Measurements from ENCODE around the gene TMEM30A. TPM values are rescaled to one million over a fixed set of nuclear protein-coding genes. Genes with fewer than 3 reads are reported as not detected.

TMEM30A gene
- total RNA-seq, 1 experiment from 2014 or later, result 130 TPM

DNA sequence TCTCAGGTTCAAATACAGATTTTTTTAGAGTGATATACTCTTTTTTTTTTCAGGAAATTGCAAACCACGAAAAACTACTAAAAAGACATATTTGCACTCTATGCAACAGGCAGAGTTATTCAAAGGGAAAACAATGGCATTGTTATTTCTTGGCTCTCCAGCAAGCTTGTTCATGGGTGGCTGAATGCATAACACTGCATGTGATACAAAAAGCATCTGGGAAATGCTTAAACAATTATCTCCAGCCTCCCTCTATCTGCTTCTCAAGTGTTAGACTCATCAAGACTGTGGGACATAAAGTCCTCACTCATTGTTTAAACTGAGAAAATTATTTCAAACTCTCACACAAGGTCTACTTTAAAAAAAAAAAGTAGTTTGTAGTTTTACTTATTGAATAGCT is 71.5 kb downstream of the TMEM30A start:
- Histone ChIP-seq H3K27me3 (ENCODE audit: control insufficient read depth, insufficient read depth, low read length) (peaks cover 2% of the 10 kb centered on the region; the same call in 1 of the 2 replicates), H3K4me3 (ENCODE audit: low read depth in 2 of 2, low read length in 2 of 2) (no peak overlapping the region), H3K9me3 (ENCODE audit: control insufficient read depth, insufficient read depth, low read depth, low read length) (no peaks in the 10 kb centered on the region), H3K4me1 (ENCODE audit: control insufficient read depth, insufficient read depth, low read length) (0 out of 2 replicates have a peak, but pooled peaks cover 7% of the 10 kb centered on the region), H3K27ac (ENCODE audit: low read length) (no peak overlapping the region), H3K36me3 (ENCODE audit: control insufficient read depth, insufficient read depth, low read length) (no peaks in the 10 kb centered on the region)
- POLR2A ChIA-PET, result interaction anchor here (0.6 kb wide), 1 partner anchor 1381 kb away, joined by 3 read pairs; no protein-coding TSS in a partner anchor
- no peak for ATAC-seq
- CTCF ChIA-PET, result interaction anchor here (0.6 kb wide), 1 partner anchor 336 kb away, joined by 3 read pairs; no protein-coding TSS in a partner anchor
- TF ChIP-seq POLR2AphosphoS5 (IDR thresholded peaks at IDR 0.05; ENCODE audit: low read depth, low read length), result no peak
- TF ChIP-seq, protein P1, sequence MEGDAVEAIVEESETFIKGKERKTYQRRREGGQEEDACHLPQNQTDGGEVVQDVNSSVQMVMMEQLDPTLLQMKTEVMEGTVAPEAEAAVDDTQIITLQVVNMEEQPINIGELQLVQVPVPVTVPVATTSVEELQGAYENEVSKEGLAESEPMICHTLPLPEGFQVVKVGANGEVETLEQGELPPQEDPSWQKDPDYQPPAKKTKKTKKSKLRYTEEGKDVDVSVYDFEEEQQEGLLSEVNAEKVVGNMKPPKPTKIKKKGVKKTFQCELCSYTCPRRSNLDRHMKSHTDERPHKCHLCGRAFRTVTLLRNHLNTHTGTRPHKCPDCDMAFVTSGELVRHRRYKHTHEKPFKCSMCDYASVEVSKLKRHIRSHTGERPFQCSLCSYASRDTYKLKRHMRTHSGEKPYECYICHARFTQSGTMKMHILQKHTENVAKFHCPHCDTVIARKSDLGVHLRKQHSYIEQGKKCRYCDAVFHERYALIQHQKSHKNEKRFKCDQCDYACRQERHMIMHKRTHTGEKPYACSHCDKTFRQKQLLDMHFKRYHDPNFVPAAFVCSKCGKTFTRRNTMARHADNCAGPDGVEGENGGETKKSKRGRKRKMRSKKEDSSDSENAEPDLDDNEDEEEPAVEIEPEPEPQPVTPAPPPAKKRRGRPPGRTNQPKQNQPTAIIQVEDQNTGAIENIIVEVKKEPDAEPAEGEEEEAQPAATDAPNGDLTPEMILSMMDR (IDR thresholded peaks at IDR 0.05), result no peak
- TF ChIP-seq SIN3A (IDR thresholded peaks at IDR 0.05; ENCODE audit: borderline replicate concordance, insufficient read depth, low read depth, low read length), result no peak
- TF ChIP-seq, protein P2, sequence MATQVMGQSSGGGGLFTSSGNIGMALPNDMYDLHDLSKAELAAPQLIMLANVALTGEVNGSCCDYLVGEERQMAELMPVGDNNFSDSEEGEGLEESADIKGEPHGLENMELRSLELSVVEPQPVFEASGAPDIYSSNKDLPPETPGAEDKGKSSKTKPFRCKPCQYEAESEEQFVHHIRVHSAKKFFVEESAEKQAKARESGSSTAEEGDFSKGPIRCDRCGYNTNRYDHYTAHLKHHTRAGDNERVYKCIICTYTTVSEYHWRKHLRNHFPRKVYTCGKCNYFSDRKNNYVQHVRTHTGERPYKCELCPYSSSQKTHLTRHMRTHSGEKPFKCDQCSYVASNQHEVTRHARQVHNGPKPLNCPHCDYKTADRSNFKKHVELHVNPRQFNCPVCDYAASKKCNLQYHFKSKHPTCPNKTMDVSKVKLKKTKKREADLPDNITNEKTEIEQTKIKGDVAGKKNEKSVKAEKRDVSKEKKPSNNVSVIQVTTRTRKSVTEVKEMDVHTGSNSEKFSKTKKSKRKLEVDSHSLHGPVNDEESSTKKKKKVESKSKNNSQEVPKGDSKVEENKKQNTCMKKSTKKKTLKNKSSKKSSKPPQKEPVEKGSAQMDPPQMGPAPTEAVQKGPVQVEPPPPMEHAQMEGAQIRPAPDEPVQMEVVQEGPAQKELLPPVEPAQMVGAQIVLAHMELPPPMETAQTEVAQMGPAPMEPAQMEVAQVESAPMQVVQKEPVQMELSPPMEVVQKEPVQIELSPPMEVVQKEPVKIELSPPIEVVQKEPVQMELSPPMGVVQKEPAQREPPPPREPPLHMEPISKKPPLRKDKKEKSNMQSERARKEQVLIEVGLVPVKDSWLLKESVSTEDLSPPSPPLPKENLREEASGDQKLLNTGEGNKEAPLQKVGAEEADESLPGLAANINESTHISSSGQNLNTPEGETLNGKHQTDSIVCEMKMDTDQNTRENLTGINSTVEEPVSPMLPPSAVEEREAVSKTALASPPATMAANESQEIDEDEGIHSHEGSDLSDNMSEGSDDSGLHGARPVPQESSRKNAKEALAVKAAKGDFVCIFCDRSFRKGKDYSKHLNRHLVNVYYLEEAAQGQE (IDR thresholded peaks at IDR 0.05; ENCODE audit: insufficient read depth in 1 of 2, low read depth in 2 of 2, low read length in 1 of 2), result no peak
- TF ChIP-seq TCF7L2 (IDR thresholded peaks at IDR 0.05; ENCODE audit: low read depth, low read length), result no peak
- DNase-seq (ENCODE audit: low read depth, low spot score), result no peak
- BruUV-seq (replicated peaks), result no TSS peak
- in situ Hi-C loops (cut with HindIII; ENCODE audit: low pct_unique_long_range_greater_than_20kb, low sequenced_read_pairs) (no loop called here), intact Hi-C loops (cut with micrococcal nuclease; ENCODE audit: unreplicated experiment) (loop anchor here (5.0 to 10.0 kb wide), 3 partner anchors 1356 to 1538 kb away; no protein-coding TSS in a partner anchor)

DNA sequence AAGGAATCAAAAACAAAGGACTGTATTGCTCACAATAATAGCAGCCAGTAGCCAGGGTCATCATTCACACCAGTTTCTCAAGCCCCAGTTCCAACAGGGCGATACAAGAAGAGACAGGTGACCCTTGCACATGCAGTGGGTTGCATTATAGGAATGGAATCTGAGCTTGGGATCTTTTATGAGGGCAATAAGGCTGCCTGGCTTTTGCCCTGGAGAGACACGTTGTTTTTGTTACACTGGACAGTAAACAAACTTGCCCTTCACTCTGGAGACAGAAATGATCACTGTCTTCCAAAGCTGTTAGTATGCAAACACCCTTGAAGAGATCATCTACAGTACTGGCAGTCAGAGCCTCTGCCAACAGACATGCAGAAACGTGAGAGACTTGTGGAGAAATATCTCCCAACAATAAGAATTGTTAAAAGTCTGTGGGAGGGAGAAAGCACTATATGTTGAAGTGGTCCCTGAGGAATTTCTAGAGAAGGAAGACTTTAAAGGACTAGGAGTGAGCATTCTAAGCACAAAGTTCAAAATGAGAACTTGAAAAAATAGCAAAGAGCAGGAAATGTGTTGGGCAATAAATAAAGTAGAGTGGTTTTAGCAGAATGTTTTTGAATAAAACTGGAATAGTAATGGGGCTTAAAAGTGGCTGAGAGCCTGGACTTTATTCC is 72.5 kb downstream of the TMEM30A start:
- H3K4me3 ChIP-seq (ENCODE audit: low read depth in 2 of 2, low read length in 2 of 2), result no peak overlapping the region
- no peak for TF ChIP-seq SIN3A (IDR thresholded peaks at IDR 0.05; ENCODE audit: borderline replicate concordance, insufficient read depth, low read depth, low read length)
- no peak for TF ChIP-seq TCF7L2 (IDR thresholded peaks at IDR 0.05; ENCODE audit: low read depth, low read length)
- TF ChIP-seq, protein P2 (IDR thresholded peaks at IDR 0.05; ENCODE audit: insufficient read depth in 1 of 2, low read depth in 2 of 2, low read length in 1 of 2), result no peak
- TF ChIP-seq, protein P1 (IDR thresholded peaks at IDR 0.05), result no peak
- TF ChIP-seq POLR2AphosphoS5 (IDR thresholded peaks at IDR 0.05; ENCODE audit: low read depth, low read length), result no peak
- in situ Hi-C loops (cut with HindIII; ENCODE audit: low pct_unique_long_range_greater_than_20kb, low sequenced_read_pairs) (no loop called here), intact Hi-C loops (cut with micrococcal nuclease; ENCODE audit: unreplicated experiment) (loop anchor here (5.0 to 10.0 kb wide), 3 partner anchors 1355 to 1537 kb away; no protein-coding TSS in a partner anchor)
- no peaks in the 10 kb centered on the region for H3K9me3 ChIP-seq (ENCODE audit: control insufficient read depth, insufficient read depth, low read depth, low read length)
- CTCF ChIA-PET, result interaction anchor here (0.6 kb wide), 1 partner anchor 1837 kb away, joined by 3 read pairs; no protein-coding TSS in a partner anchor
- DNase-seq (ENCODE audit: low read depth, low spot score), result no peak
- no peaks in the 10 kb centered on the region for H3K36me3 ChIP-seq (ENCODE audit: control insufficient read depth, insufficient read depth, low read length)
- no peak overlapping the region for H3K27ac ChIP-seq (ENCODE audit: low read length)
- ATAC-seq, result no peak
- POLR2A ChIA-PET, result no interaction called here
- 0 out of 2 replicates have a peak, but pooled peaks cover 2% of the 10 kb centered on the region for H3K27me3 ChIP-seq (ENCODE audit: control insufficient read depth, insufficient read depth, low read length)
- BruUV-seq (replicated peaks), result no TSS peak
- H3K4me1 ChIP-seq (ENCODE audit: control insufficient read depth, insufficient read depth, low read length), result 0 out of 2 replicates have a peak, but pooled peaks cover 7% of the 10 kb centered on the region
